ENCODE measurements around the gene SLC30A7.
"Not testable (repeated sequence)": the region's sequence is repeated elsewhere in the genome, so short reads cannot be mapped to it uniquely, and the experiment has no call there.

Gene SLC30A7

GRCh38 chr1:100950781-100951180 is 54.9 kb downstream of the SLC30A7 start:
- H3K27ac ChIP-seq = no peak overlapping the region
- DNase-seq (ENCODE audit: low spot score) = no peak
- POLR2A ChIA-PET (ENCODE audit: low non-redundant PET) = no interaction called here
- no peak for TF ChIP-seq CTCF (conservative IDR thresholded peaks at IDR 0.05; ENCODE audit: low read depth)
- CTCF ChIA-PET = interaction anchor here (0.6 to 0.7 kb wide), 3 partner anchors 17 to 364 kb away, joined by 3 to 8 read pairs (median 3); no protein-coding TSS in a partner anchor

GRCh38 chr1:100952104-100952745 is 56.3 kb downstream of the SLC30A7 start:
- CTCF ChIA-PET = no interaction called here
- POLR2A ChIA-PET (ENCODE audit: low non-redundant PET) = no interaction called here
- TF ChIP-seq CTCF (conservative IDR thresholded peaks at IDR 0.05; ENCODE audit: low read depth) = no peak

GRCh38 chr1:100952970-100953369 is 57.1 kb downstream of the SLC30A7 start:
- POLR2A ChIA-PET (ENCODE audit: low non-redundant PET); DNase-seq (ENCODE audit: low spot score); CTCF ChIA-PET; H3K27ac ChIP-seq: not testable (repeated sequence)

More at GRCh38 chr1:100952104-100952745, 56.3 kb downstream of the SLC30A7 start:
- no peak overlapping the region for H3K27ac ChIP-seq
- DNase-seq (ENCODE audit: low spot score) = no peak

GRCh38 chr1:100953960-100954730 is 58.3 kb downstream of the SLC30A7 start:
- H3K27ac ChIP-seq = no peak overlapping the region
- ChIA-PET CTCF (no interaction called here), POLR2A (ENCODE audit: low non-redundant PET) (no interaction called here)
- TF ChIP-seq CTCF (conservative IDR thresholded peaks at IDR 0.05; ENCODE audit: low read depth) = no peak
- no peak for DNase-seq (ENCODE audit: low spot score)

- ChIA-PET POLR2A (ENCODE audit: low non-redundant PET) (no interaction called here), CTCF (interaction anchor here (1.3 kb wide), 1 partner anchor 283 kb away, joined by 3 read pairs; no protein-coding TSS in a partner anchor)
- H3K27ac ChIP-seq = no peak overlapping the region
- DNase-seq (ENCODE audit: low spot score) = peak; percentile 32
- TF ChIP-seq CTCF (conservative IDR thresholded peaks at IDR 0.05; ENCODE audit: low read depth) = no peak
These were observed 59.4 kb downstream of the SLC30A7 start for GRCh38 chr1:100955322-100955721.

- no peak for DNase-seq (ENCODE audit: low spot score)
- H3K27ac ChIP-seq = no peak overlapping the region
- CTCF ChIA-PET = no interaction called here
- TF ChIP-seq CTCF (conservative IDR thresholded peaks at IDR 0.05; ENCODE audit: low read depth) = no peak
- POLR2A ChIA-PET (ENCODE audit: low non-redundant PET) = no interaction called here
These were observed 63.7 kb downstream of the SLC30A7 start for GRCh38 chr1:100959502-100960060.

- ChIA-PET POLR2A (ENCODE audit: low non-redundant PET) (no interaction called here), CTCF (no interaction called here)
- no peak for DNase-seq (ENCODE audit: low spot score)
- no peak for TF ChIP-seq CTCF (conservative IDR thresholded peaks at IDR 0.05; ENCODE audit: low read depth)
- H3K27ac ChIP-seq = no peak overlapping the region
These were observed 64.2 kb downstream of the SLC30A7 start for GRCh38 chr1:100960098-100960497.

Measured in RWPE1 (cell line).